Hepatocyte (in vitro differentiated cells): Measurements from ENCODE around the gene TMEM151A.

Experiments used
- EZH2phosphoT487 ChIP-seq: fragments of 200-600 bp; sonication (generic); IDR thresholded peaks from one replicate; pipeline ENCODE4 v1.6.1; 2018; ENCODE audit warnings: antibody characterized with exemption, mild to moderate bottlenecking, low read depth, moderate library complexity; ENCODE audit not compliant: unreplicated experiment, severe bottlenecking
- TF ChIP-seq, protein P1 (sequence below): fragments of 200-600 bp; sonication (generic); IDR thresholded peaks from 2 replicates; pipeline ENCODE4 v1.5.1; 2016; ENCODE audit warnings: antibody characterized with exemption, mild to moderate bottlenecking; ENCODE audit not compliant: poor library complexity

DNA sequence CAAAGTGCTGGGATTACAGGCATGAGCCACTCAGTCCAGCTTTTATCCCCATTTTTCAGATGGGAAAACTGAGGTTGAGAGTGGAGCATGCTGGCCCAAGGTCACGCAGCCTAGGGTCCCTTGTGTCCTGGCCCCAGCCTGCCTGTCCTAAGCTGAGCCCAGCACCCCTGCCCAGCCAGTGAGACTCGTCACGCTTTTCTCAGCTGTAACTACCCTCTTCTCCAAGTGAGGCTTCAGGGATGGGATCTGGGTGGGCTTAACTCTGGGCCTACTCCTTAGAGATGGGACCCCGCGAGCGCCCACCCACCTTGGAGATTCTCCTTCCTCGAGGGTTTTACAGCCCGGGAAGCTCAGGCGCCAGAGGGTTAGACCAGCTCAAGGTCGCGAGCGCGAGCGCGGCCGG lies 390 bp upstream of the TMEM151A start:
- TF ChIP-seq, protein P1, sequence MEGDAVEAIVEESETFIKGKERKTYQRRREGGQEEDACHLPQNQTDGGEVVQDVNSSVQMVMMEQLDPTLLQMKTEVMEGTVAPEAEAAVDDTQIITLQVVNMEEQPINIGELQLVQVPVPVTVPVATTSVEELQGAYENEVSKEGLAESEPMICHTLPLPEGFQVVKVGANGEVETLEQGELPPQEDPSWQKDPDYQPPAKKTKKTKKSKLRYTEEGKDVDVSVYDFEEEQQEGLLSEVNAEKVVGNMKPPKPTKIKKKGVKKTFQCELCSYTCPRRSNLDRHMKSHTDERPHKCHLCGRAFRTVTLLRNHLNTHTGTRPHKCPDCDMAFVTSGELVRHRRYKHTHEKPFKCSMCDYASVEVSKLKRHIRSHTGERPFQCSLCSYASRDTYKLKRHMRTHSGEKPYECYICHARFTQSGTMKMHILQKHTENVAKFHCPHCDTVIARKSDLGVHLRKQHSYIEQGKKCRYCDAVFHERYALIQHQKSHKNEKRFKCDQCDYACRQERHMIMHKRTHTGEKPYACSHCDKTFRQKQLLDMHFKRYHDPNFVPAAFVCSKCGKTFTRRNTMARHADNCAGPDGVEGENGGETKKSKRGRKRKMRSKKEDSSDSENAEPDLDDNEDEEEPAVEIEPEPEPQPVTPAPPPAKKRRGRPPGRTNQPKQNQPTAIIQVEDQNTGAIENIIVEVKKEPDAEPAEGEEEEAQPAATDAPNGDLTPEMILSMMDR = no peak
- TF ChIP-seq EZH2phosphoT487 = no peak
